ENCODE results near the gene LDHAL6A.
A peak's percentile ranks its signal among the peaks of the same experiment; 100 is the strongest.
"Not testable (repeated sequence)": the region's sequence is repeated elsewhere in the genome, so short reads cannot be mapped to it uniquely, and the experiment has no call there.

LDHAL6A gene

GRCh38 chr11:18455686-18456372 lies at the start of gene LDHAL6A:
LDHAL6A (plus strand) TSS chr11:18455856; CDS start chr11:18456681, 825 bp downstream.
- no peak for DNase-seq

- DNase-seq, result not testable (repeated sequence)
Observed at GRCh38 chr11:18407400-18407799, 48.3 kb upstream of the LDHAL6A start.

GRCh38 chr11:18408558-18409291 lies 46.9 kb upstream of the LDHAL6A start:
- peak in 1 of 2 experiments; percentile 54 for DNase-seq

DNA sequence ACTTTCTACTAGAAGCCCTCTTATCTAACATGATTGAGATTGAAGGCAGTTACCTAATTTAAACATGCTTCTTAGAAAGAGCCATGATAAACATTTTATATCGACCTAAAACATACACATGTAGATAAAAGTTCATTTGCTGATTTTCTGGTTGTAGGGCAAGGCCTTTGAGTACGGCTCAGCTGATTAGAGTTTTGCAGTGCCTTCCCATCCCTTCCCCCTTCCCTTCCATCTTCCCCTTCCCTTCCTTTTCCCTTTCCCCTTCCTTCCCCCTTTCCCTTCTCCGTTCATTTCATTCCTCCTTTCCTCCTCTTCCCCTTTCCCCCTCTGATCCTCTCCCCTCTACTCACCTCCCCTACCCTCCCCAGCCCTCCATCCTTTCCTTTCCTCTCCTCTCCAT lies 39.2 kb upstream of the LDHAL6A start:
- no peak for DNase-seq

- no peak for DNase-seq
Observed at GRCh38 chr11:18419040-18419439, 36.6 kb upstream of the LDHAL6A start.

- DNase-seq, result no peak
Observed at GRCh38 chr11:18420067-18420466, 35.6 kb upstream of the LDHAL6A start.

DNA sequence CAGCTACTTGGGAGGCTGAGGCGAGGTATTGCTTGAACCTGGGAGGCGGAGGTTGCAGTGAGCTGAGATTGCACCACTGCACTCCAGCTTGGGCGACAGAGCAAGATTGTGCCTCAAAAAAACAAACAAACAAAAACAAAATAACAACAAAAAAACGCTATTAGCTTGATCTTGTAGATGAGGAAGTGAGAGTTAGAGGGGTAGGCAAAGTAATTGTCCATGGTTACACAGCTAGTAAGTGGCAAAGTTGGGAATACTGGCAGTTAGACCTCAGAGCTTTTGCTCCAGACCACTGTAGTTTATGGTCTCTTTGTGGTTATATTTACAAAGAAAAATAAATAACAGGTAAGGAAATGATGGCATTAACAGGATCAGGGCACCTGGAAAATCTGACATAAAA lies 28.4 kb upstream of the LDHAL6A start:
- DNase-seq, result no peak

- no peak for DNase-seq
Observed at GRCh38 chr11:18429332-18429731, 26.3 kb upstream of the LDHAL6A start.

GRCh38 chr11:18438691-18439090 lies 17.0 kb upstream of the LDHAL6A start:
- no peak for DNase-seq

- DNase-seq, result no peak
Observed at GRCh38 chr11:18449251-18449650, 6.4 kb upstream of the LDHAL6A start.

- DNase-seq, result no peak
Observed at GRCh38 chr11:18452927-18453326, 2.7 kb upstream of the LDHAL6A start.

DNA sequence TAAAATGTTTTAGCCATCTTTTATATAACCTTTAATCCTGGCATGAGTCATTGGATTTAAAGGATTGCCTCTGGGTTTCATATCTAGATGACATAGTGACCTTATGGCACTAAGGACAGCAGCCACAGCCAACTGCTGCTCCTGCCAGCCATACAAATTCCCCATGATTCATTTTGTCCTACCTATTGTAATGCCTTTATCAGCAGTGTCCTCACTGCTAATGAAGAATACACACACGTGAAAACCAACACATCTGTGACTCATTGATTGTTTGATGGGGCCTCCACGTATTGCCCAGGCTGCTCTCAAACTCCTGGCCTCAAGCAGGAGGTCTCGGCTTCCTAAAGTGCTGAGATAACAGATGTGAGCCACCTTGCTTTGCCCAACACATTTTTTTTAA lies 1.8 kb downstream of the LDHAL6A start:
- DNase-seq, result no peak

GRCh38 chr11:18459634-18460033 lies 4.0 kb downstream of the LDHAL6A start:
- no peak for DNase-seq

GRCh38 chr11:18461909-18462308 lies 6.3 kb downstream of the LDHAL6A start:
- DNase-seq, result no peak

- DNase-seq, result peak in 1 of 2 experiments; percentile 49
Observed at GRCh38 chr11:18463439-18463838, 7.8 kb downstream of the LDHAL6A start.

DNA sequence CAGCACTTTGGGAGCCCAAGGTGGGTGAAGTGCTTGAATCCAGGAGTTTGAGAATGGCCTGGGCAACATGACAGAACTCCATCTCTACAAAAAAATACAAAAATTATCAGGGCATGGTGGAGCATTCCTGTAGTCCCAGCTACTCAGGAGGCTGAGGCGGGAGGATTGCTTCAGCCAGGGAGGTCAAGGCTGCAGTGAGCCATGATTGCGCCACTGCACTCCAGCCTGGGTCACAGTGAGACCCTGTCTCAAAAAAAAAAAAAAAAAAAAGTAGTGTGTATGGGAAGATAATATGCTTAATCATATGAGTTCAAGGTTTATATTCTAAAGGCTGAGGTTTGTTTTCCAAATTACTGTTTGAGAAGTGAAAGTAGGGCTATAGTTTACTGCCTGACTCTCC lies 10.7 kb downstream of the LDHAL6A start:
- DNase-seq, result no peak

GRCh38 chr11:18468059-18468458 lies 12.4 kb downstream of the LDHAL6A start:
- DNase-seq, result no peak

DNA sequence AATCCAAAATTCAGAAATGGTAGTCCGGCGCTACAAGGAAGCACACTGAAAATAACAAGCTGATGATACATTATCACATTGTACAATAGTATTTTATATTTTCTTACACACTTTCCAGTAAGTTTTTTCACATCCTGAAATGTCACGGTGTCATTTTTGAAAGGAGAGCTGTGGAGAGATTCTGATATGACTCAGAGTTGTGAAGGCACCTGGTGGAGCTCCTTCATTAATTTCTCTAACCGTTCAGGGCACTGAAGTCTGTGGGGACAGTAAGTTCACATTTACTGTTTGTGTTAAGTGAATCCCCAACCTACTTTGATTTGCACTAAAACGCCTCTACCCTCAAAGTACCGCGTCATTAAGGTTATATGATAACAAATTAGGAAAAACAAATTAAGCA lies 13.3 kb downstream of the LDHAL6A start:
- no peak for DNase-seq

- no peak for DNase-seq
Observed at GRCh38 chr11:18471995-18472394, 16.3 kb downstream of the LDHAL6A start.

- no peak for DNase-seq
Observed at GRCh38 chr11:18472587-18472986, 16.9 kb downstream of the LDHAL6A start.

- DNase-seq, result no peak
Observed at GRCh38 chr11:18479063-18479462, 23.4 kb downstream of the LDHAL6A start.

DNA sequence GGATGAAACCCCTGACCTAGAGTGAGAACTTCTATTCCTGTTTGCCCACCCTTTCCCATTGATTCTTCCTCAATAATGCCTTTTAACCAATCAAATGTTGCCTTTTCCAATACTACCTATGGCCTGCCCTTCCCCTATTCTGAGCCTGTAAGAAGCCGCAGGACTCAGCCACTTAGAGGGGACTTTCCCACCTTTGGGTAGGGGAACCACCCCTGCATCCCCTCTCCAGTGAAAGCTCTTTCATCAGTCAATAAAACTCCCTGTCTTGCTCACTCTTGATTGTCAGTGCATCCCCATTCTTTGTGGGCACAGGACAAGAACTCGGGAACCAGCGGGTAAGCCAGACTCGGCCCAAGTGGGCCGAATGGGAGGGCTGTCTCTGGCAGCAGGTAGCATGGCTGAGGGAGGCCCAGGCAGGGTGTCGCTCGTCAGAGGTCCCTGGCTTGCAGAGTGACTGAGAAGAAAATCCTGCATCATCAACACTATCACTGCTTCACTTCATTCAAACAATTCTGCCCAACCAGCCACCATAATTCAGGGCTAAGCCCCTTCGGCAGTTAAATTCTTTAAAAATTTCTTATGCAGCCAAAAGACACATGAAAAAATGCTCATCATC lies 30.4 kb downstream of the LDHAL6A start:
- no peak for DNase-seq

DNA sequence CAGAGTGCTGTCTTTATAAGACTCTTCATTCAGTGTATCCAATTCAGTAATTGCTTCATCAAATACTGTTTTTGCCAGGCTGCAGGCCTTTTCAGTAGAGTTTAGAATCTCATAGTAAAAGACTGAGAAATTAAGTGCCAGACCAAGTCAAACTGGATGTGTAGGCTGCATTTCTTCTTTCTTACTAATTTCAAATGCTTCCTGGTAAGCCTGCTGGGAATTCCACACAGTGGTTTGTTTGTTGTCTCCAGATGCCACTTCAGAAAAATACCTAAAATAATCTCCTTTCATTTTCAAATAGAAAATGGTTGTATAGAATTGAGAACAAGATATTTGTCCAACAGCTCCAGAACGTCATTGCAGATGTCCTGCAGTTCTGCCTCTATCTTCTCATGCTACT lies 34.7 kb downstream of the LDHAL6A start:
- DNase-seq, result no peak
